ENCODE measurements around the gene CBLIF.
"Not testable (repeated sequence)": the region's sequence is repeated elsewhere in the genome, so short reads cannot be mapped to it uniquely, and the experiment has no call there.

Gene CBLIF

DNA sequence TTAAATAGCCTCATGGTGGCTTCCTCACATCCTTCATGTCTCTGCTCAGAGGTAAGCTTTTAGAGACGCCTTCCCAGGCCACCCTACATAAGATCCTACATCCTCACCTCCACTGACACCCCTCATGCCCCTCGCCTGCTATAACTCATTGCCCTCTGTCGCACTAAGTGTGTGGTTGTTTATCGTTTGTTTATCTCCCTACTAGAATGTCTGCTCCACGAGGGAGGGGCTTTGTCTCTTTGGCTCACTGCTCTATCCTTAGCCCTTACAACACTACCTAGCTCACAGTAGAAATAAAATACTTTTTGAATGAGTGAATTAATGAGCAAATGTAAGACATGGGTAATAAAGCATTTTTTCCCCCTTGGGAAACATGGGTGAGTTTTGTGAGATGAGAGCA lies 1.3 kb upstream of the CBLIF start:
- DNase-seq, result no peak

DNA sequence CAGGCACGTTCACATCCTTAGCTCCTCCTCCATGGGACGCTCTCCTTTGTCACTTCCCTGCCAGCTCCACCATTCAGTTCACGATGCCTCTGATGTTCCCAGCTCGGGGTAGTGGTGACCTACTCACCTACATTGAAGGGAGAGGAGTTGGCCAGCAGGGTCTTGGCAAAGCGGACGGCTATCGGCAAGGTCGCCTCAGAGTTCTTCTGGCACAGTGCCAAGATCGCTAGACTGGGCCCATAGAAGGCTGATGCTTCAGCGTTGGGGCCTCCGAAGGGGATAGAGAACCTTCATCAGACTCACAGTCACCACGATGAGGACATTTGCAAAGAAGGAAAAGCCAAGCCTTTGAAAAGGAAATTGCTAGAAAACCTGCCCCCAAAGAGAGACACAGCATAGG lies 3.0 kb downstream of the CBLIF start:
- DNase-seq, result no peak

DNA sequence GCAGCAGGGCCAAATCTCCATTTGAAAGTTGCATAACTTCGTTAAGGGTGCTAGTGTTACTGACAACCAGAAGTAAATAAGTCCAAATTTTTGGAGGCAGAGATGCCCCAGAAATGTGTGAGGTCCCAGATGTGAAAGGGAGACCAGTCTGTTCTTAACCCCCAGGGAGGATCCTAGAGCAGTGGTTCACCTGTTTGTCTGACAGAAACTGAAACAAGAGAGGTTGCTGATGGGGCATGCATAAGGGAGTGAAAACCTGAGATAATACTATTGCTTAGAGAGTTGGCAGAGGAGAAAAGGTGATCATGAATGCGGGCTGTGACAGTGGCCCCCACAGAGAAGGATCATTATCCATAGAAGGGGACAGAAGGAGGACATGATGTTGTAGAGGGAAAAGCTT lies 3.8 kb downstream of the CBLIF start:
- no peak for DNase-seq

DNA sequence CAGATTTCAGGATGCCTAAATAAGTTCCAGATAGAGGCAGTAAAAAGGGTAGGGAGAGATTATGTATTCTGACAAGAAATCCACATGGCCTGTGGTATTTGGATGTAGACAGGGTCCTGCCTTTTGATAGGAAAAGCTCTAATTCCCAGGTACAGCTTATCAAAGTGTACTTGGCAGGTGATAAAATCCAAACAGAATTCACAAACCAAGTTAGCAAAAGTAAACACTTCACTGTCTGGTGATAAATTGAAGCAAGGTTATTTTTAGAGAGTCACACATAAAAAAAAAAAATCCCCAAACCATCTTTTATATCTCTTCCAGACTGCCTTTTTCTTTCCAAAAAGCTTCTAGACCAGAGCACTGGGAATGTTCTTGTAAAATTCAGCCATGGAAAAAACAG lies 5.7 kb downstream of the CBLIF start:
- DNase-seq, result no peak

DNA sequence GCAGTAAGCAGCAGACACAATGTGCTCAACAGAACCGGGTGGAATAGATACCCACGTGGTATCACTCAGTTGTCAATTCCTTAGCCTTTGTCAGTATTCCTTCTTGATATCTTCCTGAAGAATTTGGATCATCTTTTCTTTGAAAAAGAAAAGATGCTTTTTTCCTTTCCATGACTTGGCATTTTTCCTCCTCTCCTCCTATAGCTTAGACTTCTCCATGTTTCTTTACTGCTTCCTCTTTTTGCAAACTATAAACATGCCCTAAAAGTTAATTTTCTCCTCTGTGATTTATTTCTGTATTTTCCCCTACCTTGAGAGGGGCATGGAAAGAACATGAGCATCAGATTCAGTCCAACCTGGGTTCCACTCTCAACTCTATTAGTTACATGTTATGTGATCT lies 11.7 kb downstream of the CBLIF start:
- no peak for DNase-seq

DNA sequence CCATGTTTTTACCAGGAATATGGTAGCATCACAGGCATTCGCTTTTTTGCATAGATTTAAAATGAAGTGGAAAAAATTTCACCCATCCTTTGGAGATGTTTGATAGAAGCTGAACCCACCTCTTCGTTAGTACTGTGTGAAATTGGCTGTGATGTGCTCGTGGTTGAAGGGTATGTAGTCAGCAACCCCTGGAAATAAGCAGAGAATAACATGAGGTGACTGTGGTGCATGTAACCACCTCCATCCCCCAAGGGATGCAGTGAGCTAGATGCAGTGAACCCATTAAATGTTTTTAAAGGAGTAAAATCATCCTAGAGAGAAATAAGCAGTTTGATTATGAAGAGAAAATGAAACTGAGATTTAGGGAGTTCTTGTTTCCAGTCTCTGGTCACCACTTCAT lies 15.9 kb downstream of the CBLIF start:
- DNase-seq, result no peak

DNA sequence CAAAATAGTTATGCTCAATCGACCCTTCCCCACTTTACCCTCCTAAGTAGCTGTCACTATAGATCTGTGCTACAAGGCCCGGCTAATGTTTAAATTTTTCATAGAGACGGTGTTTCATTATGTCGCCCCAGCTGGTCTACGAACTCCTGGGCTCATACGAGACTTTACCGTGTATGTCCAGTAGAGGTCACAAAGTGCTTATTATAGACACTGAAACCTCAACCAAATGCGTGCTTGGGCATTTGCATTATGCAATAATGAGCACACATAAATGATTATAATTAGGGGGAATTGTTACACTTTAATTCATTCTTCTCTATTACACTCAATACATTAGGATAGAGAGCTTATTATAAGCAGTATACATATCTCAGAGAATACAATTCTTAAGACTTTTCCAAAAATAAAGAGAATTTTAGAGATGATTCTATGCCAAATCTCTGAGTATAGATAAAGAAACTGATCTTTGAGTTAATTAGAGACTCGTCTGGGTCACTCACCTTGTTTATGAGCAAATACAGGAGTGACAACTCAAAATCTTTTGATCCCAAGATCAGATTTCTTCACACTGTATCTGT lies 22.2 kb downstream of the CBLIF start:
- peak; percentile 60 for DNase-seq

DNA sequence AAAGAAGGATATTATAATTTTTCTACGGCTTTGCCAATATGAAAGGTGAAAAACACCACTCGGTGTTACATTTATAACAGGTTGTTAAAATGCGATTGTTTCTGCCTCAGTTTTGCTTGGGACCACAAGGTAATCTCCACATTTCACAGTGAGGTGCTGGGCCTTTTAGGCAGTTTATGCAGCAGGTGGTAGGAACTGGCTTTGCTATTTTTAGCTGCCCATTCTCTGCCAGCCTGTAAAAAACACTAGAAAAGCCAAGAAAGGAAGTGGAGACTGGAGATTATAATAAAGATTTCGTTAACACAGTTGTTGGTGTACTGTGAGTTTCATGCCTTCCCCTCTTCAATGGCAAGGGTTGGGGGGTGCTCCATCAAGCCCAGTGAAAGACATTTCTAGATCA lies 26.7 kb downstream of the CBLIF start:
- DNase-seq, result no peak

DNA sequence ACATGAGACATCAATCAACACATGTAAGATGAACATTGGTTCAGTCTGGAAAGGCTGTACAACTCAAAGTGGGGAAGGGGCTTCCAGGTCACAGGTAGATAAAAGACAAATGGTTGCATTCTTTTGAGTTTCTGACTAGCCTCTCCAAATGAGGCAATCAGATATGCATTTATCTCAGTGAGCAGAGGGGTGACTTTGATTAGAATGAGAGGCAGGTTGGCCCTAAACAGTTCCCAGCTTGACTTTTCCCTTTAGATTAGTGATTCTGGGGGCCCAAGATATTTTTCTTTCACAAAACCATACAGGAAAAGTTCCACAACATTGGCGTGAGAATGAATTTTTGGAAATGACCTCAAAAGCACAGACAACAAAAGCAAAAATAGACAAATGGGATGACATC lies 28.9 kb downstream of the CBLIF start:
- not testable (repeated sequence) for DNase-seq

DNA sequence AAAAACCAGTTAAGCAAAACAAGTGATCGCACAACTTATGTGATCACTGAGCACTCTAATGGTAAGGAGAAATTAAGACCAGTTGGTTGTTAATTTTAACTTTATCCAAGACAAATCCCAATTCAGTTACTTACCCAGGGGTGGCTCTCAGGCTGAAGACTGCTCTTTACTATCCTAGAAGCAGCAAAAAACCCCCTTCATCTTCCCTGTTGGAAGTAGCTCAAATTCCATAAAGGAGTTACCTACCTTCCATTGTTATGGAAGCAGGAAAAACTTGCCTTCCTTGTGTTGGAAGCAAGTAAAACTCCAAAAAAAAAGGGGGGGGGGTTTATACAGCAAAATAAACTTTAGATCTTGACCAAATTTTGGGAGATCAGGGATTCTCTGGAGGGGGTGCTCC lies 29.5 kb downstream of the CBLIF start:
- DNase-seq, result no peak

DNA sequence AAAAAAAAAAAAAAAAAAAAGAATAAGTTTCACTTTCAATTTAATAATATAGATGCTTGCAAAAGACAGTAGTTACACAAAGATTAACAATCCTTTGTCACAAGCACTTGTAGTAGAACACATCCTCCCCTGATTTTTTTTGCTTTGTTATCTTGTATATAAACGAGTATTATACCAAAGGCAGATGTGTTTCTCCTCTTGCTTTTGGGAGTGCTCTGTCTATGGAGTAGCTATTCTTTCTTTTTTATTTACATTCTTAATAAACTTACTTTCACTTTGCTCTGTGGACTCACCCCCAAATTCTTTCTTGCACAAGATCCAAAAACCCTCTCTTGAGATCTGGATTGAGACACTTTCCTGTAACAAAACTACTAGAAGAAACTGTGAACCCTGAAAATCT lies 31.3 kb downstream of the CBLIF start:
- no peak for DNase-seq

DNA sequence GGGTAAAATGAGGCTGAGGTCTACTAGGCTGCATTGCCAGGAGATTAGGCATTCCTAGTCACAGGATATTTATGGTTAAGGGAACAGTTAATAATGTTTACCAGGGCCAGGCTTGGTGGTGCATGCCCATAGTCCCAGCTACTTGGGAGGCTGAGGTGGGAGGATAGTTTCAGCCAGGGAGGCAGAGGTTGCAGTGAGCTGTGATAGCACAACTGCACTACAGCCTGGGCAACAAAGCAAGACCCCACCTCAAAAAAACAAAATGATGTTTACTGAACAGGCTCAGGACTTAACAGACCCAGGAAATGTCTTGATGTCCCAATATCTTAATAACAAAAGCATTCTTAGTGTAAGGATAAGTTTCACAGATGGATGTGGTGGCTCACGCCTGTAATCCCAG lies 31.9 kb downstream of the CBLIF start:
- no peak for DNase-seq

DNA sequence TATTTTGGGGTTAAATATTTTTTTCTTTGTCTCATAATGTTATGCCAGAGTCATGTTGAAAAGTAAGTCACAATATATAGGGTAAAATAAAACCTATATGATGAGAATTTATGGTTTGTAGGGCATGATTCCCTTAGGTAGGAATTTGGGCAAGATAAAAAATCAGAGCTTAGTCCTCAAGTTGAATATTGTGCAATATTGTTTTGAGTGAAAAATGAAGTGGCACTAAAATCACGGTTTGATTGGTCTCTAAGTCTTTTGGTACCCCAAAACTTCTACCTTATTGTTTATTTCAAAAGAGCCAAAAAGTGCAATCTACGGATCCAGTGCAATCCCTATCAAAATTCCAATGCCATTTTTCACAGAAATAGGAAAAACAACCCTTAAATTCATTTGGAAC lies 33.1 kb downstream of the CBLIF start:
- DNase-seq, result no peak

DNA sequence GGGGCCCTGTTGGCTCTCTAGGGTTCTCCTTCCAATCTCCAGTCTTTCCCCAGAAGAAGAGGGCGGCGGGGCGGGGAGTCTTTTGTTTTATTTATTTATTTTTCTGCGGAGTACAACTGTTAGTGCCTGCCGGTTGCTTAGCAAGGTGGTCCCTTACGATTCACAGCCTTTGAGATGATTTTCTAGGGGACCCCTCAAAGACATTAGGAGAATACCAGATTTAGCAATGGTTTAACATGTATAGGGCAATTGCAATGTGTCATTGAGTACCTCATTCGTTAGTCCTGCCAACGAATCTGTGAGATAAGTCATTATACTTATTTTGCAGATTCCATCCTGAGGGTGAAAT lies 34.4 kb downstream of the CBLIF start:
- DNase-seq, result no peak

DNA sequence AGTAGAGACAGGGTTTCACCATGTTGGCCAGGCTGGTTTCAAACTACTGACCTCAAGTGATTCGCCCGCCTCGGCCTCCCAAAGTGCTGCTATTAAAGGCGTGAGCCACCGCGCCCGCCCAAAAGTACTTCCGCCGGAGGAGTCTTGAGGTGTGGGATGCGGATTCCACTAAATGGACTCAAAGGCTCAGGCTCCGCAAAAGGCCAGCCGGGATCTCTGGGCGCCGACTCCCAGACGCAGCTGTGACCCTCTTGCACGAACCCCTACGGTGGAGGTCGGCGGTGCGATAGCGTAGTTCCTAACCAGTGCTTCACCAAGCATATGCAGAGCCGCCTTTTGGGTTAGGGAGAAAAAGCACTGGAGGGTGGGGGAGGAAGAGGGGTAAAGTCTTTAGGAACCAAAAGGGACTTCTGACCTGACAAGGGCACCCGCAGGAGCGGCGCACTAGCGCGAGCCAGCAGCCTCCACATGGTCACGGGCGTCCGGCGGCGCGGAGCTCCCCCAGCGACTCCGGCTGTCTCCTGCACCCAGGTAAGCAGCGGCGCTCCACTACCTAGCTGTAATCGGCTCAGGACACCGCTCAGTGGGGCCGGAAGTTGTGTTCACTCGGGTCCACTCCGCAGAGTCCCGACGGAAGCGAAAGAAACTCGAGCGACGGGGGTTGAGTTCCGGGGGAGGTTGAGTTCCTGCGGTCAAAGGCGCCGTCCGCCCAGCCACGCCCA lies 34.9 kb downstream of the CBLIF start, which contains the start of gene MRPL16:
TSS of gene MRPL16 (minus strand) at position 590 of the 722 bp plus-strand sequence. CDS start at position 470, 120 bp downstream.
- DNase-seq, result peak; percentile 94

DNA sequence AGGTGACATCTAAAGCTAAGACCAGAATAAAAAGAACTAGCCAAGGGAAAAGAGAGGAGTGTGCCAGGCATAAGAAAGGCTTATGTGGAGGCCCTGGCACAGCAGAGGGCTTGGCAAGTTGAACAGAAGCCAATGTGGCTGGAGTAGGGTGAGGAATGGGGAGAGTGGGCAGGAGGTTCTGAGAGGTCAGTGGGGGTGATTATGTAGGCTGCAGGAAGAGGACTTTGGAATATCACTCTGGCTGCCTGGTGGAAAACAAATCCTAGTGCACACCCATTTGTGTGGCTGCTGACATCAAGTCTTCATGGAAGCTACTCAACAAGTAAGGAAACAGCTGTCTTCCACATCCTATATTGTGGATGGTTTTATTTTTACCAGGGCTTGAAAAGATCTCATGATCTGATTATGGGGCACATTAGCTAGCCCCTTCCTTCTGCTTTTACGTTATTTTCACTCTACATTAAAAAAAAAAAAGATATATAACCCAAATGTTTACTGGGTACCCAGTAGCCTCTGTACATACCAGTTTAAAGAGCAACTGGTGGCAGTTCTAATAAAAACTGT lies 38.2 kb downstream of the CBLIF start:
- DNase-seq, result no peak

DNA sequence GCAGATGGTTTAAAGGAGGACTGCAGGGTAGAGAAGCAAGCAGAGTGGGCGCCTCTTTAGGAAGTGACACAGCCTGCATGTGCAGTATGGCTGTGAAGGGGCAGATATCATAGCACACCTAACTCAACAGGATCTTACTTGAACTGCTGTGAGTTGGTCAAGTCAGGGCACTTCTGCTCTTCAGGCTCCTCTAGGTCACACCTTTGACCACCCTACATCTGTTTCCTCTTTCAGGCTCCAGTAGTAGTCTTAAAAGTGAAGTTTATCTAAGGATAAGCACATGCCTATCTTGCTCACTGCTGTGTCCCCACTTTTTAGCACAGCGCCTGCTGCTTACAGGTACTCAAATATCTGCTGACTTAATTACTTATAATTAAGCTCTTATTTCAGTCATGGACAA lies 41.2 kb downstream of the CBLIF start:
- no peak for DNase-seq

DNA sequence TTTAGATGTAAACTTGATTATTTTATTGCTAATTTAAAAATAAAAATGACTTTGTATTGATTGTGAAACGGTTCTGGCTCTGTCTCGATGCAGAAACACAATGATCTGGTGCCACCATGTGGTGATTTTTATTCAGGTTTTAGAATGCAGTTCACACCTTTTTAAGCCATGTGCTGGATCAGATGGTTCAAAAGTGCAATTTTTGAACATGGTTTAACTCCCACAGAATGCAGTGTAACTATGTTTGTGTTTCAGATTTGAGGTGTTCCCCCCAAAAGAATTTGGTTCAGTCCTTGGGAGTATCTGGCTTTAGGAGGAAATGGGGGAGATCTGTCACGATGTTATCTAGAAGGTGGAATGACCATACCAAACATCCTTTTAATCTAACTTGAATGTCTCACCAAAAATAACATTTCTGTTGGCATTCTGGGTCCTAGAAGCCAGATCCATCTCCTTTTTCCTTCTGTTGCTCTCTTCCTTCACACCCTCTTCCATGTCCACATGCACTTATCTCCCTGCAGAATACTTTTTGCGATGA lies 42.6 kb downstream of the CBLIF start:
- DNase-seq, result peak; percentile 75

DNA sequence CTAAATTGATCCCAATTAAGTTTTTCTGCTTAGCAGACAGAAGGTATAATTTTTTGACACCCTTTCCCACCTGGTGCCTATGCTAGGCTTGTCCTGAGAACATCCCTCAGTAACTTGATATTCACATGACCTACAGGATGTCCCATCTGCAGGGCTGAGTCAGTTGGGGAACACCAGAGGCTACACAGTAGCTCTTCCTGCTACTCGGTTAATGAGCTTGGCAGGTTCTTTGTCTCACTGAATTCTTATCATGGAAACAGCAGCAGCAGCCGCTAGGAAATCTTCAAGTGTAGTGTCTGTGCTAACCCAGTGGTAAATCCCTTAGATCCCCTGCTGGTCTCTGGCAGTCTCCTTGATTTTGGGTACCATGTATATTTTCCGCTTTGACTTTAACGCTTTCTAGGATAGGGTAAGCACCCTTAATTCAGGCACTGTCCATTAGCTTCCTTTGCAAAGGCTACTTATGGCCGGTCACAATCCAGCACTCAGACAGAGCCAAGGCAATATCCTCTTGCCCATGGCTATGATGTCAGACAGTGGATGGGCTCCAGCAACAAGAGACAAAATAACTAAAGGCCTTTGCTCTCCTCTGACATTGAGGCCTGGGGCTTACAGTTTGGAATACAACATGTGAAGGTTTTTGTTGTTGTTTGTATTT lies 43.2 kb downstream of the CBLIF start:
- DNase-seq, result no peak

DNA sequence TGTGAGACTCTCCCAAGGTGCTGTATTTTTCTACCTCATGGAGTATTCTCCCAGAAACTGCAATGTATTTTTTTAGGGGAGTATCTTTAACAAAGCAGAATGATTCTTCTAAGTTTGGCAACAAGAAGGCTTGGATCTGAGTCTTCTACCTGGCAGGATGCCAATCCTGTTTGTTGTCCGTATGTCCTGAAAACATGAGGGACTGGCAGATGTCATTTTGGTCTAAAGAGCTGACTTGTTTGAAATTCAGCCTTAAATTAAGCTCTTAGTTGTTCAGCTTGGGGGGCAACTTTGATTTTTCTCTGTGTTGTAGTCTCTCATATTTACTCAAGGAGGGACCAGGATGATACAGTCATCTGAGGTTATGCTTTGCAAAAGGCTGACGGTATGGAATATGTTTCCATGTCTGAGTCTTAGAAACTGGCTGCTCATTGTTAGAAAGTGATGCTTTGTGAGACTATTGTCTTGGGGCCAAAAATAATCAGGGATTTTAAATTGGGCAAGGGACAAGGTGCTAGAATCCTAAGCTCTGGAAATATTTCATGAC lies 44.1 kb downstream of the CBLIF start:
- no peak for DNase-seq

DNA sequence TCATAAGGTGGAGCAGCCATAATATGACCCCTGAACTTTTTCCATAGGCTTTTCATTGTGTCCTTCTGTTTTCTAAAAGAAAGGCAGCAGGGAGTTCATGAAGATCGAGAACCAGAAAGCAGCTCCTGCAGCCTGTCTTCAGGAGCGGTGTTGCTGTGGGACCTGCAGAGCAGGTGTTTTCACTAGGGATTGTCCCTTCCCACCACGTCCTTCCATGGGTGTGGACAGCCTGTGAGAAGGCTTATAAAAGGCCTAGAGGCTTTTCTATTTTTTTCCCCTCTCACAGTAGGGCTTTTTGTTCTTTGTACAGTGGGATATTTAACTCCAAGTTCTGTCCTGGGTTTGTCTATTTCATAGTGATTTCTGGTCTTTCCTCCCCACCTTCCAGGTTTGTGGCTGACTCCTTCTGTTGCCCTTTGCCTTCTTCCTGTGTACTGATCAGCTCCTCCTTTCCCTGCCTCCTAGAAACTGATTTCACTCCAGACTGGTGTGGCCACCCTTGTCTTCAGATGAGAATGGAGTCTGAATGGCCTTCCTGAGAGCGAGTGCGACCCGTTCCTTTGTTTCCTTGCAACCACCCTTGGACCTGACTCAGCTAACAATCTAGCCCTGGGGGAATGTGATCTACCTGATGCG lies 44.8 kb downstream of the CBLIF start:
- DNase-seq, result no peak

DNA sequence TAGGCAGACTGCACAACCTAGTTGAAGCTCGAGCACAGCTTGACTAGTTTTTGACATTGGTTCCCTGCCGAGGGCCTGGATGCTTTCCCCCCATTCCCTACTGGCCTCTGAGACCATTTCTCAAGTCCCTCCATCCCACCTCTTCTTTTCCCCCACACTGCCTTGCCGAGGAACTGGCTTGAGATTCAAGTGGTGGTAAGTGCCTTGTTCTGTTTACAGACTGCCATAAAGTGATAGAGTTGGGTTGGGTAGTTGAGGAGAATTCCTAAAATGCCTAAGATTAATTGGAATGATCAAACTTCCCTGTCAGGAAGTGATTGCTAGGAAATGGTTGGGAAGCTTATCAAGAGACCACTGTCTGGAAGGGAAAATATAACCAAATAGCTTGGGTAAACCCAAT lies 50.9 kb downstream of the CBLIF start:
- no peak for DNase-seq

DNA sequence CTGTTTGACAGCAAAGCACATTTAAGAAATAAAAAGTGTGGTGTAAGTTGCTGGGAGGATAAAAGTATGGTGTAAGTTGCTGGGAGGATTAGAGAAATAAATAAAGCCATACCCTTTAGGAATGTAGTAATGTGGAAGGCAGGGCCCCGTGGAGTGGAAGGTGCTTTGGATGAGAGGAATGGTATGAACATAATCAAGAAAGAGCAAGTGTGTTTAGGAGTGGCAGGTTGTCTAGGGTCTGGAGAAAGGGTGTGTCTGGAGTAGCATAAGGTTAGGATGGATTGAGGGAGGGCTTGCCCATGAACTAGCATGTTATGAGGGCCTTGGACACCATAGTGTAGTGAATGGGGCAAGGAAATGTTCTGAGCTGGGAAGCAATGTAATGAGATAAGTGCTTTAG lies 52.8 kb downstream of the CBLIF start:
- no peak for DNase-seq

Data from CD4-positive, alpha-beta T cell treated with Interleukin-17A for 1 hour (primary cell).